HL-60/S4 treated with retinoic acid at 250 ng/mL for 4 days and 3 days (cell line): ENCODE data around the gene GPD2.
"Not testable (repeated sequence)": the region's sequence is repeated elsewhere in the genome, so short reads cannot be mapped to it uniquely, and the experiment has no call there.

ENCODE experiments used
- in situ Hi-C: fragments of 300-500 bp; cut with MboI; formaldehyde crosslinking; loops from 2 replicates; pipeline ENCODE4 v1.7.0; 2022; ENCODE audit warnings: low sequenced_read_pairs

GPD2 gene

DNA sequence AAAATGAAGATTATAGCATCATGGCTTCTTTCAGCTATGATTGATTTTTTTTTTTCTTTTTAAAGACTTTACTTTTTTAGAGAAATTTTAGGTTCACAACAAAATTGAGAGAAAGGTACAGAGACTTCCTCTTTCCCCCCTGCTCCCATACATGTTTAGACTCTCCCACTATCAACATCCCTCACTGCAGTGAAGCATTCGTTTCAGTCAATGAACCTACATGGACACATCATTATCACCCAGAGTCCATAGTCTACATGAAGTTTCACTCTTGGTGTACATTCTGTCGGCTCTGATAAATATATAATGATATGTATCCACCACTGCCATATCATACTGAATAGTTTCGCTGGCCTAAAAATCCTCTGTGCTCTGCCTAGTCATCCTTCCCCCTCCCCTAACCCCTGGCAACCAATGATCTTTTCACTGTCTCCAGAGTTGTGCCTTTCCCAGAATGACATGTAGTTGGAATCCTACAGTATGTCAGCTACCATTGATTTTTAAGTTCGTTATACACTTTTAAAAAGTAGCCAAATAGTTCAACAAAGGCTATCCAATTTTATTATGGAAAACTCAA, 86.8 kb downstream of the GPD2 start:
- in situ Hi-C loops, result no loop called here

DNA sequence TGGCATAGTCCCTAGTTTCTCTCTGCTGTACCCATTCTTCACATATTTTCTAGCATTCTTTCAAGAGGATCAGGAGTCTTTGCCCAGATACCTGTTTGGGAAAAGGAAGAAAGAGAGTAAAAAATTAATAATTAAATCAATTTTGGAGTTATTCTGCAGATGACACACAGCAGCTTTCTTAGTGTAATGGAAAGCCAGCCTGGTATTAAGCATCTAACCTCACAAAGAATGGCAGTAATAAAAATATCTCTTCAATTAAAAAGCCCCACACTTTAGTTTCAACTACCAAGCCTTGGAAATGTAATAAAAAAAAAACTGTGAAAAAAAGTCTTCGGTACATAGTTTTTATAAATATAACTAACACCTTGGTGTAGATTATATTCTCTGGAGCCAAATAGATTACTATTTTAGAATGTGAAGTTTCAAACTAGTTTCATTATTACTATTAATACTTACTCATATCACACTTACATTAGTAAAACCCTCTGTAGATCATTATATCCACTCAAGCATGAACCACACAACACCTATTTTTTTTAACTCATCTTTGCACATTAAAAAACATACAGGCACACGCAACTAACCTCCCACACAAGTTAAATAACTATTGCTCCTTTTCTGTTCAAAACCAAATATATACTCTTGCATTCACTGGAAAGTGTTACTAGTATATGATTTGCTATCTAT, 90.9 kb downstream of the GPD2 start:
- in situ Hi-C loops, result no loop called here

DNA sequence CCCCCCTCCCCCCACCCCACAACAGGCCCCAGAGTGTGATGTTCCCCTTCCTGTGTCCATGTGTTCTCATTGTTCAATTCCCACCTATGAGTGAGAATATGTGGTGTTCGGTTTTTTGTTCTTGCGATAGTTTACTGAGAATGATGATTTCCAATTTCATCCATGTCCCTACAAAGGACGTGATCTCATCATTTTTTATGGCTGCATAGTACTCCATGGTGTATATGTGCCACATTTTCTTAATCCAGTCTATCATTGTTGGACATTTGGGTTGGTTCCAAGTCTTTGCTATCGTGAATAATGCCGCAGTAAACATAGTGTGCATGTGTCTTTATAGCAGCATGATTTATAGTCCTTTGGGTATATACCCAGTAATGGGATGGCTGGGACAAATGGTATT, 92.4 kb downstream of the GPD2 start:
- in situ Hi-C loops, result not testable (repeated sequence)

DNA sequence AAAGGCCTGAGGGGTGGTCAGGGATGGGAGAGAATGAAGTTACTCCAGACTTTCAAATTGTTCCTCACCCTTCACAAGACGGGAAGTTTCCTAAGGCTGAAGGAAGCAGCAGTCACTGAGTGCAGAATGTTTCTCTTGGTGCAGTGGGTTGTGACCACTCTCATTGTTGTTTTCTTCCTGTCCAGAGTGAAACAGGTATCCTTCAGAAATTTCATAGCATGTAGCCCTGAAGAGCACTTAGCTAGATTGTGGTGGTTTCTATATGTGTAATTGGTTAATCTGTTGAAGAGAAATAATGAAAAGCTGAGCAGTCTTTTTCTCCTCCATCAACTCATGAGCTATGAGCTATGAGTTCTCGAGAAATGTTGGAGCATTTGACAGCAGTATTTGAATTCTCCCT, 96.8 kb downstream of the GPD2 start:
- in situ Hi-C loops, result no loop called here

DNA sequence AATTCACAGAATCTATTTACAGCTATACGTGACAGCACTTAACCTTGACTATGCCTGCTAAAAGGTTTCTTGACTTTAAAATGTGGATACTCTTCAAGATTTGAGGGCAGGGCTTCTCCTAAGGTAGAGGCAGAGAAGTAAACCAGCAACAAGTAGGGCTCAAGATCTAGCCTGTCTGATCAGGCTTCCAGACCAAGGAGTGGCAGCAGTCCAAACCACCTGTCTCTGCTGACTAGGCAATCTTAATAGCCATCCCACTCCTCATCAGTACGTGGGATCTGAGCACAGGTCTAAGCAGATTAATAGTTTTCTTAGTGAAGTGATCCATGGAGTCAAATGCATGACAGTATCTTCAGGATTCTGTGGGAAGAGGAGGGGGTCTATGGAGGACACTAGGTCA, 100.4 kb downstream of the GPD2 start:
- in situ Hi-C loops, result no loop called here

DNA sequence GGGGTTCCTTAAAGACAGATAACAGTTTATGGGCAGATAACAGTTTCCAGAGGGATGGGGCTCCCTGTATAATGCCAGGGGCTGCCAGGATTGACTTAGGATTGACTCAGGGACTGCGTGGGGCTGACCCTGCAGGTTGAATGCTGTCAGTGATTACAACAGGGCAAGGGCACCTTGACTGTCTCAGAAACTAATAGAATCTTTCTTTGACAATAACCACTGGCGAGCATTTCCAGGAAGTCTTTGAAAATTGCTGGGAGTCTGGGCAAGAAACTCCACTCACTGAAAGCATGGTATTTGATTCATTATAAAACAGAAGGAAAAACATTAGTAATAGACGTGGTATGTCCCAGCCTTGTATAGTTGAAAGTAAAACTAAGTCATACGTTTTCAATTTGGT, 101.0 kb downstream of the GPD2 start:
- in situ Hi-C loops, result no loop called here

DNA sequence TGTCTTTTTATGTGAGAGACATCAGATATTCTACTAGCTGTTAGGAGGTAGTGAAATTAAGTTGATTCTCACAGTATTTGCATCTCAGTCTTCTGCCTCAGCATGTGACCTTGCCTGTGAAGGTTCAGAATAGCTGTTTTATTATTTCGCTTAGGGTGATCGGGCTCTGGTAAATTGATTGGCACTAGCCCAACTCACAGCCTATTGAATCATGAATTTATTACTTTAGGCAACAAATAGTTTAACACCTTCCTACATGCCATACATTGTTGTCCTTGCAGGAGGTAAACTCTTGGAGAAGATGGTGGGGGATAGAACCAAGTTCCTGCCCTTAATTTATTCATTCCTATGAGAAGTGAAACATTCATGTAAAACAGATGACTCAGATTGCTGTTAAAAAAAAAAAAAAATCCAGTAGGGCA, 101.9 kb downstream of the GPD2 start:
- in situ Hi-C loops, result no loop called here

DNA sequence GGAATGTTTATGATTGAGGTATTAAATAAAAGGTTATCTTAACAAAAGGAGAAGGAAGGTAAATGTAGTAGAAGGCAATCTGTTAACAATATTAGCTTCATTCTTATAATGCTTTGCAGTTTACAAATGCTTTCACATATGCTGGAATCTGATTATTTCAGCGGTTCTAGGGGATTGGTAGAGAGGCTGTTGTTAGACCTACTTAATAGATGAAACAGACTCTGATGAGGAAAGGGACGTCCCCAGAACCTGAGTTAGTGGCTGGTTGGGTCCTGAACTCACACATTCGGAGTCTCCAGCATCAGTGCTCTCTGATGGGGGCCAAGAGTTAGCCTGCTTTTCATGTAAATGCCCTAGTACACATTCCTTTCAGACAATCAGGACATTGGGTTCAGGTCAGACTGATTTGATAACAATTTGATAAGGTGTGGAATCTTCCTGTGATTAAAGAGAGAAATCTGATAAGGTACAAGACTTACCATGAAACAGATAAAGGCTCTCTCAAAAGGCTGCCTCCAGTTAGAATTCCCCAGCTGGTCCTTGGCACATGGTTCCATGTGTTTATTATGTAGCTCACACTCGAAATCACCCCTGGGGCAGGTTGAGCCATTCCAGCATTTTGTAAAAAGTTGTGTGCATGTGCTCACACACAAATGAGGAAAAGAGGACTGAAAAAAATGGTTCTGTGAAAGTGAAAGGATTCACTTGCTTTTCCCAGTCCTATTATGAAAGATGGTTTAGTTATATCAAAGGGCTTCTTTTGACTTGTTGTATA, 103.1 kb downstream of the GPD2 start:
- in situ Hi-C loops, result no loop called here

DNA sequence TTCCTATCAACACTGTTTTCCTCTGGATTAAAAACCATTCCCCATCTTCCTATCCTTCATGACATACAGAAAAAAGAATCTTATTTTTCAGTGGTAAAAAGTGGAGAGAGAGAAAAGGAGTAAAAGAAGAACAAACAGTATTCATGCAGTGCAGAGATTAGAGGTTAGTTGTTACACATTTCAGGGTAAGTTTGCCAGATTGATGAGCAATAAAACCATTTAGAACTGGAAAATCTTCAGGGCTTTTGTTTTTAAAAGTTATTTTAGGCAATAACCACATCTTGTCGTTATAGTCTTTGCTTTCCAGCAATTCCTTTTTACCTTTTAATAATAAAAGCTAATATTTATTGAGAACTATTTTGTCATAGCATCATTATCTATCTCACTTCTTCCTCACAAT, 104.5 kb downstream of the GPD2 start:
- in situ Hi-C loops, result no loop called here

DNA sequence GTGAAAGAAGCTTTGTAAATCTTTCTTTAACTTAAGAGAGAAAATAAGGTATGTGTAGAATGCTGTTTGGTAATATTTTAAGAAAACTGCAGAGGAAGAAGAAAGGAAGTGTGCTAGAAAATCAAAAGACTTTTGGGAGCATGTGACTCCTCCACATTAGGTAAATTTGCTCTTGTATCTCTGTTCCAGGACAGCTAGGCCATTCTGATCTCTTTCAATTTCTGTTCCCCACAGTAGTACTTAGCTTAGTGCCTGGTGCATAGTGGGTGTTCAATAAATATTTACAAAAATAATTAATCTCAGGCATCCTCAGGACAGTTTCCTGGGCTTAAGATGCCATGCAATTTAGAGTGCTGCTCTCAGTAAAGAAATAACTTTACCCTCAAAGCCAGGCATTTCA, 105.0 kb downstream of the GPD2 start:
- in situ Hi-C loops, result no loop called here

DNA sequence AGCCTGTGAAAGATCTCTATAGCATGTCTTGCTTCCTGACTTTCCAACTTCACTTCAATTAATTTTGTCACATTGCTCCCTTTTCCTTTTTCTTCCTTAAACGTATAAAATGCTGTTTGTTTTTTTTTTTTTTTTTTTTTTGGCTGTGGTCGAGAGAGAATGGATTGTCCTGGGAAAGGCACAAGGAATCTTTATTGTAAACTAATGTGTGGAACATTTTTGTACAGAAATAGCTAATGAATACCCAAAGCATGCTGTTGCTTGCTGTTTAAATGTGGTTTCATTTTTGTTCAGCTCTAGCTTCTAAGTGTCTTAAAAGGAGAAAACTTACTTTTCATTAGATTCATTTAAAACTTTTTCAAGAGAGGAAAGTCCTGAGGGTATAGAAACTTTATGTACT, 105.5 kb downstream of the GPD2 start:
- in situ Hi-C loops, result no loop called here

DNA sequence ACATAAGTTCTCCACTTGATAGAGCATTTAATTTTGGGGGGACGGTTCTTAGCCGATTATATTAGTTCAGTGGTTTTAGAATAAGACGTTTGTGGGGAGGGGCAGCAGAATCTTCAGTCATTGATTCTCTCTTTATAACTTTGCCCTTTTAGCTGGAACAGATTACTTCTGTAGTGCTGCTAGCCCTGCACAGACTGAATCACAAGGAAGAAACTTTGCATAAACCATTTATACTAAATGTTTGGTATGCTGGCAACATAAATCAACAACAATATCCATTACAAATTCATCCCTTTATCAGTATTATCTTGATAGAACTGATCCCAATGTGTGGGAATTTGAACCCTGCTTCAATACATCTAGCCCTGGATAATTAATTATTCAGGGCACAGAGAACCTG, 112.2 kb downstream of the GPD2 start:
- in situ Hi-C loops, result no loop called here

DNA sequence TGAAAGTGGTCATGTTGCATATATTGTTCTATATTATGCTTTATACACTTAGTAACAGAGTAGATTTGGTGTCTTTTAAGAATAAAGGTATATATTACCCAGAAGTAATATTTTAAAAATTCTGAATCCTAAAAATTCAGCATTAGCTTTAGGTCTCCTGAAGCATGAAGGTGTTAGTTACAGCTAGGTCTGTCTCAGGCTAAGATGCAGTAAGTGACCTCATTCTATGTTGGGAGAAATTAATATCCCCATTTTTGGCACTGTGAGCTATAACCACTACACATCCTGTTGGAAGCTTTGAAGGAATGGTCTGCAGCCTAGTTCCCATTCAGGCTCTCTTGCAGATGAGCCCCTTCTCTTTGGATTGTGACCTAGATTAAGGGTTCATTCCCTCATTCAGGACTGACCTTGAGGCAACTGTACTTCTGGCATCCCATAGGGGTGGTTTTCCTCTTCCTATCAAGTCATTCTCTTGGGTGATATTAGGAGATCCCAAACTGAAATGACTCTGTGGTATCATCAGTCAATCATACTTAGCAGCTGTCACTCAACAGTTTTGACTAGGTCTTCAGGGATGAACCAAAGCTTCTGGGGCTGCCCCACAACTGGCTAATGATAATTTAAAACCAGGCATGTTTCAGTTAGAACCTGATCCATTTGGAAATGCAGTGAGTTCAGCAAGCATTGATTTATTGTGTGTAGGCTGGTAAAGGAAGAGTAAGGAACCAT, 117.7 kb downstream of the GPD2 start:
- in situ Hi-C loops, result no loop called here

DNA sequence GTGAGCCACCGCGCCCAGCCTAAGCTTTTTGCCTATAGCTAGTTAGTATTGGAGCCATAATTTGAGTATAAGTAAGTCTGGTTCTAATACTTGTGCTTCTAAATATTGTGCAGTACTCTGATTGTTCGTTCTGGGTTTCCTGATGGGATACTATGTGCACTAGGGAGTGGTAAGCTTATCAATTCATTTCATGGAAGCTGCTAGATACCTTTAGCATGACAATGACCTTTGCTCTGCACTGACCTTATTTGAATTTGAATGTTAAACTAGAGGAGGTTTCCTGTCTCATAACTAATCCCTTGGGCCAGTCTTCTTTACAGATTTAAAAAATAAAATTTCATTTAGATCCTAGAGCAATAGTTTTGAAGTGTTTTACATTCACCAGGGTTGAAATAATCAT, 125.1 kb downstream of the GPD2 start:
- in situ Hi-C loops, result no loop called here

DNA sequence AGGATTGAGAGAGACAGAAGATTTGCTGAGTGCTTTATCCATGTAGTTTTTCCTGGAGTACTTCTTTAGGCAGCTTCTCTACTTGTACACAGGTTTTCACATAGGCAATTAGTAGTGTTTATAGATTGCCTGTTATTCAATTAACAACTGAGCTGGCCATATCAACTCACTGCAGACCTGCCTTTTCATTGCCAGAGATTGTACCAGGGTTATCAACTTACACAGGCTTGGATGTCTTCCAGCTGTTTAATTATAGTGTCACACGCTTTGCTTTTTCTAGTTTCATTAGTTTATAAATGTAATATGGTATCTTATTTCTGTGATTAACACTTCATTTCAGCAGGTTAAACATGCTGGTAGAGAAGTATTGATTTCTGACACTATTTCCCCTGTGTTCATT, 125.9 kb downstream of the GPD2 start:
- in situ Hi-C loops, result no loop called here

DNA sequence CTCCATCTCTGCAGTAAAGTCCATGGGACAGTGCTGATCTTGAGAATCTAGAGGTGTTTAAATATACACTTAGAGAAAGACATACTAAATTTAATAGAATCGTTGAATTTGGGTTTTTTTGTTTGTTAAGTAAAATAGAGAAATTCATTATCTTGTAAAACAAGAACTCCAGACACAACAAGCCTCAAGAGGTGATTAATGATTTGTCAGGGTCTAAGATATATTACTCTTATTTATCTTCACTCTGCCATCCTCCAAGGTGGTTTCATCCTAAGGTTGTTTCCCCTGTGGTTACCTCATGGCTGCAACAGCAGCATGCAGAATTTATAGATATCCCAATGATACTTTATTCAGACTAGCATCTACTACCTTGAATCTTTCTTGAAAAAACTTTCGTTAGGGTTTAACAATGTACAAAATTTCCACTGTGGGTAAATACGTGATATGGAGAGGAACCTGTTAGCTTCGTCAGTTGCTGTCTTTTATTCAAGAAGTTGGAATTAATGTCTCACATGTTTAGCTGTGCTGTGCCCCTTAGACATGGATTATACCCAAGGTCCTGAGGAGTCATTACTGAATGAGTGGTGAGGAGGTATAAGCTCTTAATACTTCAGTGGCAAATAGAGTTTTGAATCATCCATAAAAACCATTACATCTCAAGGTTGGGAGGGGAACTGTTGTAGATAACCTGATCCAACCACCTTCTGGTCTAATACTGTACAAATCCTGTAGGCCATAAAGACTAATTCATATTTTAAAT, 128.0 kb downstream of the GPD2 start:
- in situ Hi-C loops, result no loop called here

DNA sequence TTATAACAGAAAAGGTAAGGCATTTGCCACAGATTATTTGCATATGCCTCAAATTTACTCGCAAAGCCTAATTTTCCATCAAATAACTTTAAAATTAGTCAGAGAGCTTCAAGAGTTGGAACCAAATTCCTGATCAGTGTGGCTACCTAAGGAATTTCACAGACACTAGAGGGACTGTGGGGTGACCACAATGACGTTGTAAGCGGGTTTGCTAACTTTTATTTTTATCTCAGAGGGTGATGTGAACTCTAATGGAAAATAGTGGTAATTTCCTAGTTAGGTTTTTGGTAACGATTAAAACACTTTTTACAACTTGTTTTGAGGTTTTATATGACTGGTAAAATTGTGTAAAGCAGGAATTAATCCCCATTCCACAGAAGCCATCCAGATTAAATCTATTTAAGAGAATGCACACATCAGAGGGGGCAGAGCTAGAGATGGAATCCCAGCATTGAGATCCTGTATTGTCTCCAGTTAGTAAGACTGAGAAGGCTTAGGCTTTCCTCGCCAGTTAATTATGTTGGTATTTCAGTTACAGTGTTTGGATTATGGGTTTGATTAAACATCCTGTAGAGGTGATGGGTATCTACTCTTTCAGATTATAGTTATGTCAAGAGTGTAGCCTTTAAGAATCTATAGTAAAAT, 129.0 kb downstream of the GPD2 start:
- in situ Hi-C loops, result no loop called here

DNA sequence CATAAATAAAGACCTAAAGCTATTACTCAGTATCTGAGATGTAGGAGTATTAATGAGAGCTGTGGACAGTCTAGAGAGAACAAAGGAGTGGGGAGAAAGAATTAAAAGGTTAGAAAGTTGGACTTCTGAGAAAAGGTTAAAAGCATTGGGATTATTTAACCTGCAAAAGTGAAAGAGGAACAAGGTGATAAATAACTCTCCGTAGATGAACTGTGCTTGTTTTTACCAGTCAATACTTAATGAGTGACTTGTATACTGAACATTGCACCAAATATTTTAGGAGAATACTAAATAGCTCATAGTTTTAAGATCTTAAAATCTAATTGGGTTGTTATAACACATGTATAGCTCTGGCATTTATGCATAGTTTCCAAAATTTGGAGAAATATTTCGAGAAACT, 137.5 kb downstream of the GPD2 start:
- in situ Hi-C loops, result no loop called here

DNA sequence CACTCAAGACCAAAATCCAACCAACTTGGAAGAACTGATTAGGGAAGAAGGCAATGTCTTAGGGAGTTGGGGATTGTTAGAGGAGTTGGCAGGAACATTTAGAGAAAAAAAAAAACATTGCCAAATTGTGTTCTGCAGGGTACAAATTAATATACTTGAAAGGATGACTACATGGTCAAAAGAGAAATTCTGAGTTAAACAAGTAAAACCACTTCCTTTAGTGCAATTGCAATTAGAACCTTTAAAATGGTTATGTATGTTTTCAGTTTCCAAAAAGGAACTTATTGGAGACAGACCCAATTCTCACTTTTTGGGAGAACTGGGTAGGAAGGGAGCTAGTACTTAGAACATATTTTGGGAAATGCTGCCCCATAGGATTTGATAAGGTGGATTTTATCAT, 137.9 kb downstream of the GPD2 start:
- in situ Hi-C loops, result no loop called here

DNA sequence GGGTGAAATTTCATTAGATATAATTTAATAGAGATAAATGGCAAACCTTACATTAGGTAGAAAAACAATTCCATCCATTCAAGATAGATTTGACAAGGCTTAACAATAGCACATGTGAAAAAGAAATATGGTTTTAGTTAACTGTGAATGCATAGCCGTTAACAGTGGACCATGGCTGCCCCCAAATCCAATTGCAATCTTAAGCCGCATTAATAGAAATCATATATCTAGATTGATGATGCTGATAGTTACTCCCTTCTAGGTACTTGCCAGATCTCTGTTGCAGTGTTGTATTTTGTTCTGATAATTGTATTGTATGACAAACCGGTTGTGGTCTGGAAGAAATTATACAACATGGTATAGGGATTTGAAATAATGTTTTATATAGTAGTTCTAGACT, 139.8 kb downstream of the GPD2 start:
- in situ Hi-C loops, result loop anchor here (25.0 kb wide), 1 partner anchor 239 kb away; the partner anchor contains the start of gene NR4A2
